Peyer's patch (tissue), 4 donors: Measurements from ENCODE around the gene PRAC1. TPM values are rescaled to one million over a fixed set of nuclear protein-coding genes. Genes with fewer than 3 reads are reported as not detected.

ENCODE experiments used
- DNase-seq, 3 donors: peaks; one replicate each; pipeline ENCODE4 v3.0.0-alpha.2; 2017 to 2019
- H3K27ac ChIP-seq, 4 donors: fragments of 200-600 bp; sonication (generic); one replicate each; pipeline ENCODE4 v1.5.1; 2016 to 2019
- H3K27me3 ChIP-seq, 2 donors: fragments of 200-600 bp; sonication (generic); one replicate each; pipeline ENCODE4 v1.5.1; 2019
- H3K36me3 ChIP-seq, 3 donors: fragments of 200-600 bp; sonication (generic); one replicate each; pipeline ENCODE4 v1.5.1; 2016 to 2019
- H3K4me1 ChIP-seq, 4 donors: fragments of 200-600 bp; sonication (generic); one replicate each; pipeline ENCODE4 v1.5.1; 2016 to 2019
- H3K4me3 ChIP-seq, 4 donors: fragments of 200-600 bp; sonication (generic); 1 replicate in 3 of 4; 2 replicates in 1 of 4; pipeline ENCODE4 v1.5.1; 2016 to 2019; ENCODE audit warnings: mild to moderate bottlenecking in 1 of 4
- H3K9me3 ChIP-seq, 4 donors: fragments of 200-600 bp; sonication (generic); one replicate each; pipeline ENCODE4 v1.5.1; 2016 to 2019; ENCODE audit warnings: mild to moderate bottlenecking in 1 of 4
- POLR2A ChIP-seq, 2 donors: fragments of 450-650 bp; IDR thresholded peaks; one replicate each; pipeline ENCODE4 v1.5.1; 2017; ENCODE audit warnings: antibody characterized with exemption in 2 of 2, mild to moderate bottlenecking in 2 of 2, moderate library complexity in 2 of 2
- total RNA-seq, 4 donors: library from RNA; depleted of rRNA; stranded (reverse); fragments of >200 nt; gene quantifications; one replicate each; pipeline ENCODE4 v1.1.0, GENCODE V29; 2016
- TF ChIP-seq, protein P1 (sequence below), 6 experiments: fragments of 450-650 bp in 4 of 6; fragments of 200-600 bp in 2 of 6; sonication (generic) in 1 of 6; IDR thresholded peaks; one replicate each; pipeline ENCODE4 v1.5.1; 2017 to 2019; ENCODE audit warnings: antibody characterized with exemption in 6 of 6, mild to moderate bottlenecking in 3 of 6, moderate library complexity in 1 of 6

The PRAC1 gene
- total RNA-seq, 4 donors from 2014 or later = not detected

GRCh38 chr17:48749621-48750553 lies 27.6 kb upstream of the PRAC1 start:
- TF ChIP-seq, protein P1, sequence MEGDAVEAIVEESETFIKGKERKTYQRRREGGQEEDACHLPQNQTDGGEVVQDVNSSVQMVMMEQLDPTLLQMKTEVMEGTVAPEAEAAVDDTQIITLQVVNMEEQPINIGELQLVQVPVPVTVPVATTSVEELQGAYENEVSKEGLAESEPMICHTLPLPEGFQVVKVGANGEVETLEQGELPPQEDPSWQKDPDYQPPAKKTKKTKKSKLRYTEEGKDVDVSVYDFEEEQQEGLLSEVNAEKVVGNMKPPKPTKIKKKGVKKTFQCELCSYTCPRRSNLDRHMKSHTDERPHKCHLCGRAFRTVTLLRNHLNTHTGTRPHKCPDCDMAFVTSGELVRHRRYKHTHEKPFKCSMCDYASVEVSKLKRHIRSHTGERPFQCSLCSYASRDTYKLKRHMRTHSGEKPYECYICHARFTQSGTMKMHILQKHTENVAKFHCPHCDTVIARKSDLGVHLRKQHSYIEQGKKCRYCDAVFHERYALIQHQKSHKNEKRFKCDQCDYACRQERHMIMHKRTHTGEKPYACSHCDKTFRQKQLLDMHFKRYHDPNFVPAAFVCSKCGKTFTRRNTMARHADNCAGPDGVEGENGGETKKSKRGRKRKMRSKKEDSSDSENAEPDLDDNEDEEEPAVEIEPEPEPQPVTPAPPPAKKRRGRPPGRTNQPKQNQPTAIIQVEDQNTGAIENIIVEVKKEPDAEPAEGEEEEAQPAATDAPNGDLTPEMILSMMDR (IDR thresholded peaks at IDR 0.05) = no peak
- TF ChIP-seq POLR2A (IDR thresholded peaks at IDR 0.05) = no peak
- H3K27ac ChIP-seq = no peak overlapping the region
- H3K9me3 ChIP-seq = no peaks in the 10 kb centered on the region
- H3K36me3 ChIP-seq = no peaks in the 10 kb centered on the region
- H3K27me3 ChIP-seq = peaks cover 0 to 86% of the 10 kb centered on the region in 2 donors
- no peak for DNase-seq
- no peak overlapping the region for H3K4me3 ChIP-seq
- peaks cover 0 to 15% (median 0%) of the 10 kb centered on the region in 4 donors for H3K4me1 ChIP-seq

- Histone ChIP-seq H3K27ac (no peak overlapping the region), H3K9me3 (no peaks in the 10 kb centered on the region), H3K36me3 (no peaks in the 10 kb centered on the region), H3K4me1 (peaks cover 0 to 13% (median 0%) of the 10 kb centered on the region in 4 donors), H3K4me3 (no peak overlapping the region), H3K27me3 (peaks cover 0 to 84% of the 10 kb centered on the region in 2 donors)
- TF ChIP-seq POLR2A (IDR thresholded peaks at IDR 0.05) = no peak
- TF ChIP-seq, protein P1 (IDR thresholded peaks at IDR 0.05) = no peak
- no peak for DNase-seq
Measured at GRCh38 chr17:48748718-48749566, 26.6 kb upstream of the PRAC1 start.

DNA sequence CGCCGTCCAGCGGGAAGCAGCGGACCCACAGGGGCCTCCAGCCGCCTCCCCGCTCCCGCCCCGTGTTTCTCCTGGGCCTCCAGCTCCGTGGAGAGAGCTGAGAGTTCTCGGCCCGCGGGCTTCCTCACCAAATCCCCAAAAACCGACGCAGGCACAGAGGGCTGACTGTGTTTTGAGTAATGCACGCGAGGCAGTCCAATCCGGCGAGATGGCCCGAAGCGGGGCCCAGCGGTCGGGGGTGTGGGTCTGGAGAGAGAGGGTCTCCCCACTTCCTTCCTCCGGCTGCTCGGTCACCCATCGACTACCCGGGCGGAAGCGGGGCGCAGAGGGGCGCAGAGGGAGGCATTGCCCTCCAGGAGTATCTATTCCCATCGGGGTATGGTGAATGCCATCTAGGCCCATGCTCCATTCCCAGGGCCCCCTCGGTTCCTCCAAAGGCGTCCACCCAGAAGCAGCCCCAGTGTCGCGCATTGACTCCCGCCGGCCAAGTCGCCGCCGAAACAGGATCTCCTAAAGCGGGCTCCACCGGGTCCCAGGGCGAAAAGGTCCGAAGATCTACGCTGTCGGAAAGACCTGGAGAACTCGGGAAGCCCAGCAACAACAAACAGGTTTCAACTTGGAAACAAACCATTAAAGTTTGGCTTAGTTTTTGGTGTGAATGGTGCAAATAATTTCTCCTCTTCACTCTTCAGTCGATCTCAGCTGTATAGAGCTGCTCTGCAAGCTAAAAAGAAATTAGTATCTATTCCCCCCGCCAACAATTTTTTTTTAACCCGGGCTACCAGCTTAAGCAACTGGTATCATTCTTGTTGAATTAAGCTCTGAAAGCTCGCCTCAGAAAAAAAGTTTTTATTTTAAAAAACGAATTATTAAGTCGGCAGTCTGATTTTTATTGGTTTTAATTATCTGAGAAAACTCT lies 25.4 kb upstream of the PRAC1 start:
- no peaks in the 10 kb centered on the region for H3K9me3 ChIP-seq
- DNase-seq = peak in 1 of 3 donors; percentile 51
- H3K27me3 ChIP-seq = peaks cover 0 to 82% of the 10 kb centered on the region in 2 donors
- H3K27ac ChIP-seq = no peak overlapping the region
- H3K36me3 ChIP-seq = no peaks in the 10 kb centered on the region
- H3K4me3 ChIP-seq = no peak overlapping the region
- TF ChIP-seq, protein P1 (IDR thresholded peaks at IDR 0.05) = no peak
- TF ChIP-seq POLR2A (IDR thresholded peaks at IDR 0.05) = no peak
- peaks cover 0 to 8% (median 0%) of the 10 kb centered on the region in 4 donors for H3K4me1 ChIP-seq

DNA sequence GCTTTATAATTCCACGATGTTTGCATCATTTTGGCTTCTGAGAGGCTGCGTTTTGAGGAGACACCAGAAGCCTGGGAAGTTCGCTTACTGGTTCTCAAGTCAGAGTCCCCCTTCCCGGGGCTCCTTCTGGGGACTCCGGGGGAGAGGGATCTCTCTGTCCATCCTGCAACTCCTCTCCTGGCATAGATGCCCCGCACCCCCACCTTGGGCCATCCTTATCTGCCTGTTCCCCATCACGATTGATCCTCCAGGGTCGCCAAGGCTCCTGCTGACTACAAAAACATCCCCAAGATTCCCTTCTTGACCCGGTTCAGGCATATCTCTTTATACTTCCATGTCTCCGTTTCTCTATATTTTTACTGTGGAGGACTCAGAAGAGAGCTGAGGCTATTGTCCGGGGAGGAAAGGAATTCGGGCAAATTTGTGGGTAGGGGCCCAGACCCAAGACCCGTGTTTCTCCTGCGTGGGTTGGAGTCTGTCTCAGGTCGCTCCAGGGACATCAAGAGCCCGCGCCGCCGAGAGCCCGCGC lies 24.7 kb upstream of the PRAC1 start:
- DNase-seq = no peak
- Histone ChIP-seq H3K4me3 (no peak overlapping the region), H3K36me3 (no peaks in the 10 kb centered on the region), H3K27me3 (peaks cover 0 to 75% of the 10 kb centered on the region in 2 donors), H3K9me3 (no peaks in the 10 kb centered on the region), H3K27ac (no peak overlapping the region), H3K4me1 (peaks cover 0 to 6% (median 0%) of the 10 kb centered on the region in 4 donors)
- TF ChIP-seq, protein P1 (IDR thresholded peaks at IDR 0.05) = no peak
- TF ChIP-seq POLR2A (IDR thresholded peaks at IDR 0.05) = no peak
